RWPE2 (cell line): Measurements from ENCODE around the gene GBP3.
"Not testable (repeated sequence)": the region's sequence is repeated elsewhere in the genome, so short reads cannot be mapped to it uniquely, and the experiment has no call there.

Source experiments
- ATAC-seq: fragments of 200-7000 bp; cut with Tn5 transposase; 3 replicates; pipeline ENCODE4 v1.9.1; 2021; ENCODE audit warnings: low read depth
- DNase-seq: peaks from one replicate; pipeline ENCODE4 v3.0.0-alpha.2; 2020; ENCODE audit warnings: low spot score
- H3K27ac ChIP-seq: fragments of 450-650 bp; 2 replicates; pipeline ENCODE4 v1.5.1; 2017; ENCODE audit warnings: mild to moderate bottlenecking; ENCODE audit not compliant: poor library complexity, severe bottlenecking
- H3K27me3 ChIP-seq: fragments of 250-450 bp; sonication (Bioruptor Pico); 2 replicates; pipeline ENCODE4 v1.5.1; 2021; ENCODE audit warnings: mild to moderate bottlenecking, moderate library complexity; ENCODE audit not compliant: insufficient read depth, poor library complexity, severe bottlenecking
- H3K36me3 ChIP-seq: fragments of 250-450 bp; sonication (Bioruptor Pico); 2 replicates; pipeline ENCODE4 v1.5.1; 2020; ENCODE audit warnings: low read depth, mild to moderate bottlenecking, moderate library complexity
- H3K4me1 ChIP-seq: fragments of 250-450 bp; sonication (Bioruptor Pico); 2 replicates; pipeline ENCODE4 v1.5.1; 2021; ENCODE audit warnings: mild to moderate bottlenecking, moderate library complexity; ENCODE audit not compliant: insufficient read depth, poor library complexity, severe bottlenecking
- H3K4me3 ChIP-seq: fragments of 250-450 bp; sonication (Bioruptor Pico); 2 replicates; pipeline ENCODE4 v1.5.1; 2021; ENCODE audit warnings: mild to moderate bottlenecking, moderate library complexity; ENCODE audit not compliant: severe bottlenecking
- H3K9me3 ChIP-seq: fragments of 250-450 bp; sonication (Bioruptor Pico); 2 replicates; pipeline ENCODE4 v1.5.1; 2021; ENCODE audit warnings: mild to moderate bottlenecking, moderate library complexity; ENCODE audit not compliant: severe bottlenecking
- CTCF ChIP-seq: fragments of 450-650 bp; IDR thresholded peaks from one replicate; pipeline ENCODE4 v1.5.1; 2017; ENCODE audit warnings: mild to moderate bottlenecking, moderate library complexity; ENCODE audit not compliant: poor library complexity, severe bottlenecking

Gene GBP3

GRCh38 chr1:89008511-89008910 lies 14.2 kb downstream of the GBP3 start:
- Histone ChIP-seq H3K27me3 (no peaks in the 10 kb centered on the region), H3K36me3 (peaks cover 47% of the 10 kb centered on the region), H3K9me3 (no peaks in the 10 kb centered on the region), H3K4me1 (no peaks in the 10 kb centered on the region), H3K27ac (no peak overlapping the region), H3K4me3 (no peak overlapping the region)
- no peak for TF ChIP-seq CTCF
- DNase-seq: no peak
- ATAC-seq: no peak

- Histone ChIP-seq H3K9me3 (no peaks in the 10 kb centered on the region), H3K27me3 (no peaks in the 10 kb centered on the region), H3K4me3 (no peak overlapping the region), H3K27ac (no peak overlapping the region), H3K36me3 (peaks cover 40% of the 10 kb centered on the region), H3K4me1 (peaks cover 7% of the 10 kb centered on the region)
- ATAC-seq (no peak), DNase-seq (no peak)
- no peak for TF ChIP-seq CTCF
Measured at GRCh38 chr1:89005286-89006151, 17.1 kb downstream of the GBP3 start.

- not testable (repeated sequence) for H3K9me3 ChIP-seq, H3K4me1 ChIP-seq, H3K27ac ChIP-seq, H3K4me3 ChIP-seq, DNase-seq, ATAC-seq, H3K27me3 ChIP-seq
- H3K36me3 ChIP-seq: peaks cover 17% of the 10 kb centered on the region; the same call in 1 of the 2 replicates
Measured at GRCh38 chr1:89002176-89002575, 20.5 kb downstream of the GBP3 start.

- H3K4me1 ChIP-seq: peaks cover 7% of the 10 kb centered on the region
- no peak overlapping the region for H3K4me3 ChIP-seq
- H3K36me3 ChIP-seq: peaks cover 10% of the 10 kb centered on the region; the same call in 1 of the 2 replicates
- no peaks in the 10 kb centered on the region for H3K9me3 ChIP-seq
- no peak for TF ChIP-seq CTCF
- ATAC-seq (peak; percentile 89), DNase-seq (no peak)
- peak overlapping the region; percentile 8 for H3K27ac ChIP-seq
- H3K27me3 ChIP-seq: no peaks in the 10 kb centered on the region
Measured at GRCh38 chr1:89001510-89001909, 21.2 kb downstream of the GBP3 start.

- no peak overlapping the region for H3K4me3 ChIP-seq
- TF ChIP-seq CTCF: peak; percentile 61
- peak; percentile 83 for ATAC-seq
- H3K4me1 ChIP-seq: peaks cover 7% of the 10 kb centered on the region
- DNase-seq: no peak
- no peaks in the 10 kb centered on the region for H3K27me3 ChIP-seq
- no peak overlapping the region for H3K27ac ChIP-seq
- H3K36me3 ChIP-seq: no peaks in the 10 kb centered on the region
- H3K9me3 ChIP-seq: no peaks in the 10 kb centered on the region
Measured at GRCh38 chr1:88998716-88999115, 23.9 kb downstream of the GBP3 start.
